ENCODE data around the gene UPK3B. TPM values are rescaled to one million over a fixed set of nuclear protein-coding genes. Genes with fewer than 3 reads are reported as not detected.
A peak's percentile ranks its signal among the peaks of the same experiment; 100 is the strongest.

Gene UPK3B
- total RNA-seq, 2 experiments from 2014 or later = 1.2 to 1.4 TPM

GRCh38 chr7:76512941-76513816 is 2.8 kb downstream of the UPK3B start:
- no peak for DNase-seq (ENCODE audit: low spot score)
- Histone ChIP-seq H3K4me2 (ENCODE audit: low read length) (no peak overlapping the region), H3K79me2 (ENCODE audit: insufficient read depth, low read depth, low read length) (no peaks in the 10 kb centered on the region), H3K36me3 (ENCODE audit: insufficient read depth, low read length) (no peaks in the 10 kb centered on the region), H4K20me1 (ENCODE audit: insufficient read depth, low read length) (no peaks in the 10 kb centered on the region), H3K9me3 (ENCODE audit: low read length) (no peaks in the 10 kb centered on the region), H3K4me3 (ENCODE audit: low read depth, low read length, poor library complexity, severe bottlenecking) (no peak overlapping the region), H3K9me2 (ENCODE audit: insufficient read depth, low read length) (no peaks in the 10 kb centered on the region), H3K27ac (ENCODE audit: low read depth, low read length, poor library complexity, severe bottlenecking) (no peak overlapping the region), H2AFZ (ENCODE audit: low read length) (no peak overlapping the region), H3K4me1 (ENCODE audit: insufficient read depth, low read length, poor library complexity, severe bottlenecking) (no peaks in the 10 kb centered on the region)
- intact Hi-C loops (cut with micrococcal nuclease; ENCODE audit: unreplicated experiment) = no loop called here
- no TSS peak for BruUV-seq (replicated peaks)
- ChIA-PET POLR2A (no interaction called here), CTCF (ENCODE audit: unreplicated experiment) (no interaction called here)
- TF ChIP-seq EZH2phosphoT487 (IDR thresholded peaks at IDR 0.05; ENCODE audit: borderline replicate concordance, low read depth, low read length) = no peak
- TF ChIP-seq, protein P1, sequence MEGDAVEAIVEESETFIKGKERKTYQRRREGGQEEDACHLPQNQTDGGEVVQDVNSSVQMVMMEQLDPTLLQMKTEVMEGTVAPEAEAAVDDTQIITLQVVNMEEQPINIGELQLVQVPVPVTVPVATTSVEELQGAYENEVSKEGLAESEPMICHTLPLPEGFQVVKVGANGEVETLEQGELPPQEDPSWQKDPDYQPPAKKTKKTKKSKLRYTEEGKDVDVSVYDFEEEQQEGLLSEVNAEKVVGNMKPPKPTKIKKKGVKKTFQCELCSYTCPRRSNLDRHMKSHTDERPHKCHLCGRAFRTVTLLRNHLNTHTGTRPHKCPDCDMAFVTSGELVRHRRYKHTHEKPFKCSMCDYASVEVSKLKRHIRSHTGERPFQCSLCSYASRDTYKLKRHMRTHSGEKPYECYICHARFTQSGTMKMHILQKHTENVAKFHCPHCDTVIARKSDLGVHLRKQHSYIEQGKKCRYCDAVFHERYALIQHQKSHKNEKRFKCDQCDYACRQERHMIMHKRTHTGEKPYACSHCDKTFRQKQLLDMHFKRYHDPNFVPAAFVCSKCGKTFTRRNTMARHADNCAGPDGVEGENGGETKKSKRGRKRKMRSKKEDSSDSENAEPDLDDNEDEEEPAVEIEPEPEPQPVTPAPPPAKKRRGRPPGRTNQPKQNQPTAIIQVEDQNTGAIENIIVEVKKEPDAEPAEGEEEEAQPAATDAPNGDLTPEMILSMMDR (conservative IDR thresholded peaks at IDR 0.05; ENCODE audit: low read length) = 0 out of 2 replicates have a peak, but pooled peaks have one; percentile 32

GRCh38 chr7:76513817-76514799 is 3.8 kb downstream of the UPK3B start:
- H3K9me3 ChIP-seq (ENCODE audit: low read length) = no peaks in the 10 kb centered on the region
- DNase-seq (ENCODE audit: low spot score) = no peak
- H3K4me3 ChIP-seq (ENCODE audit: low read depth, low read length, poor library complexity, severe bottlenecking) = no peak overlapping the region
- no peaks in the 10 kb centered on the region for H3K36me3 ChIP-seq (ENCODE audit: insufficient read depth, low read length)
- H3K79me2 ChIP-seq (ENCODE audit: insufficient read depth, low read depth, low read length) = no peaks in the 10 kb centered on the region
- H3K4me1 ChIP-seq (ENCODE audit: insufficient read depth, low read length, poor library complexity, severe bottlenecking) = no peaks in the 10 kb centered on the region
- ChIA-PET CTCF (ENCODE audit: unreplicated experiment) (no interaction called here), POLR2A (no interaction called here)
- no TSS peak for BruUV-seq (replicated peaks)
- no peak overlapping the region for H2AFZ ChIP-seq (ENCODE audit: low read length)
- H3K9me2 ChIP-seq (ENCODE audit: insufficient read depth, low read length) = no peaks in the 10 kb centered on the region
- H4K20me1 ChIP-seq (ENCODE audit: insufficient read depth, low read length) = no peaks in the 10 kb centered on the region
- H3K4me2 ChIP-seq (ENCODE audit: low read length) = no peak overlapping the region
- TF ChIP-seq, protein P1 (conservative IDR thresholded peaks at IDR 0.05; ENCODE audit: low read length) = no peak
- TF ChIP-seq EZH2phosphoT487 (IDR thresholded peaks at IDR 0.05; ENCODE audit: borderline replicate concordance, low read depth, low read length) = no peak
- intact Hi-C loops (cut with micrococcal nuclease; ENCODE audit: unreplicated experiment) = no loop called here
- H3K27ac ChIP-seq (ENCODE audit: low read depth, low read length, poor library complexity, severe bottlenecking) = no peak overlapping the region

Data from OCI-LY7 (cell line).